ENCODE measurements around the gene ECSIT. TPM values are rescaled to one million over a fixed set of nuclear protein-coding genes. Genes with fewer than 3 reads are reported as not detected.

Gene ECSIT
- total RNA-seq, 6 experiments from 2014 or later: 17.5 to 24.9 (median 19.9) TPM

- Mint-ChIP-seq H3K4me1 (ENCODE audit: low read depth) (peaks cover 2% of the 10 kb centered on the region), H3K27me3 (ENCODE audit: insufficient read depth) (peaks cover 4% of the 10 kb centered on the region; the same call in 1 of the 2 replicates), H3K9me3 (no peaks in the 10 kb centered on the region), H3K4me3 (no peak overlapping the region), H3K36me3 (ENCODE audit: low read depth) (peaks cover 9% of the 10 kb centered on the region), H3K27ac (no peak overlapping the region)
- TF ChIP-seq CTCF (IDR thresholded peaks at IDR 0.05): peak; percentile 69
- DNase-seq: peak; percentile 9
Measured at GRCh38 chr19:11551603-11552235, 22.8 kb upstream of the ECSIT start.

GRCh38 chr19:11550265-11550664 lies 21.3 kb upstream of the ECSIT start:
- no peaks in the 10 kb centered on the region; the same call in none of the 2 replicates for H3K27me3 Mint-ChIP-seq (ENCODE audit: insufficient read depth)
- H3K36me3 Mint-ChIP-seq (ENCODE audit: low read depth): peaks cover 2% of the 10 kb centered on the region
- no peak for DNase-seq
- H3K9me3 Mint-ChIP-seq: no peaks in the 10 kb centered on the region
- H3K4me3 Mint-ChIP-seq: no peak overlapping the region
- no peak for TF ChIP-seq CTCF (IDR thresholded peaks at IDR 0.05)
- no peak overlapping the region for H3K27ac Mint-ChIP-seq
- peaks cover 10% of the 10 kb centered on the region for H3K4me1 Mint-ChIP-seq (ENCODE audit: low read depth)

GRCh38 chr19:11549386-11549953 lies 20.5 kb upstream of the ECSIT start:
- no peak for TF ChIP-seq CTCF (IDR thresholded peaks at IDR 0.05)
- H3K27me3 Mint-ChIP-seq (ENCODE audit: insufficient read depth): no peaks in the 10 kb centered on the region; the same call in 1 of the 2 replicates
- H3K9me3 Mint-ChIP-seq: no peaks in the 10 kb centered on the region
- DNase-seq: no peak
- H3K27ac Mint-ChIP-seq: no peak overlapping the region
- no peak overlapping the region for H3K4me3 Mint-ChIP-seq
- no peaks in the 10 kb centered on the region for H3K36me3 Mint-ChIP-seq (ENCODE audit: low read depth)
- H3K4me1 Mint-ChIP-seq (ENCODE audit: low read depth): peaks cover 11% of the 10 kb centered on the region

GRCh38 chr19:11547929-11548700 lies 19.2 kb upstream of the ECSIT start:
- H3K27ac Mint-ChIP-seq: no peak overlapping the region
- peaks cover 11% of the 10 kb centered on the region for H3K4me1 Mint-ChIP-seq (ENCODE audit: low read depth)
- TF ChIP-seq CTCF (IDR thresholded peaks at IDR 0.05): no peak
- H3K27me3 Mint-ChIP-seq (ENCODE audit: insufficient read depth): no peaks in the 10 kb centered on the region; the same call in 1 of the 2 replicates
- no peaks in the 10 kb centered on the region for H3K36me3 Mint-ChIP-seq (ENCODE audit: low read depth)
- no peak overlapping the region for H3K4me3 Mint-ChIP-seq
- H3K9me3 Mint-ChIP-seq: no peaks in the 10 kb centered on the region
- DNase-seq: no peak

- H3K27me3 Mint-ChIP-seq (ENCODE audit: insufficient read depth): no peaks in the 10 kb centered on the region; the same call in none of the 2 replicates
Measured at GRCh38 chr19:11541238-11541637, 12.3 kb upstream of the ECSIT start.

More at GRCh38 chr19:11541238-11541637, 12.3 kb upstream of the ECSIT start:
- peaks cover 29% of the 10 kb centered on the region for H3K4me1 Mint-ChIP-seq (ENCODE audit: low read depth)
- no peaks in the 10 kb centered on the region for H3K9me3 Mint-ChIP-seq
- no peaks in the 10 kb centered on the region for H3K36me3 Mint-ChIP-seq (ENCODE audit: low read depth)
- H3K27ac Mint-ChIP-seq: no peak overlapping the region
- H3K4me3 Mint-ChIP-seq: no peak overlapping the region
- no peak for TF ChIP-seq CTCF (IDR thresholded peaks at IDR 0.05)
- DNase-seq: no peak

All from HFFc6 (cell line).